Measurements from ENCODE around the gene PHPT1. TPM values are rescaled to one million over a fixed set of nuclear protein-coding genes. Genes with fewer than 3 reads are reported as not detected.

PHPT1 gene
- total RNA-seq, 2 donors from 2014 or later, result 37.5 to 92.1 TPM

GRCh38 chr9:136821826-136822544 lies 27.2 kb upstream of the PHPT1 start:
- no peak for ATAC-seq (ENCODE audit: insufficient number of reproducible peaks, low FRiP score, low read depth)

DNA sequence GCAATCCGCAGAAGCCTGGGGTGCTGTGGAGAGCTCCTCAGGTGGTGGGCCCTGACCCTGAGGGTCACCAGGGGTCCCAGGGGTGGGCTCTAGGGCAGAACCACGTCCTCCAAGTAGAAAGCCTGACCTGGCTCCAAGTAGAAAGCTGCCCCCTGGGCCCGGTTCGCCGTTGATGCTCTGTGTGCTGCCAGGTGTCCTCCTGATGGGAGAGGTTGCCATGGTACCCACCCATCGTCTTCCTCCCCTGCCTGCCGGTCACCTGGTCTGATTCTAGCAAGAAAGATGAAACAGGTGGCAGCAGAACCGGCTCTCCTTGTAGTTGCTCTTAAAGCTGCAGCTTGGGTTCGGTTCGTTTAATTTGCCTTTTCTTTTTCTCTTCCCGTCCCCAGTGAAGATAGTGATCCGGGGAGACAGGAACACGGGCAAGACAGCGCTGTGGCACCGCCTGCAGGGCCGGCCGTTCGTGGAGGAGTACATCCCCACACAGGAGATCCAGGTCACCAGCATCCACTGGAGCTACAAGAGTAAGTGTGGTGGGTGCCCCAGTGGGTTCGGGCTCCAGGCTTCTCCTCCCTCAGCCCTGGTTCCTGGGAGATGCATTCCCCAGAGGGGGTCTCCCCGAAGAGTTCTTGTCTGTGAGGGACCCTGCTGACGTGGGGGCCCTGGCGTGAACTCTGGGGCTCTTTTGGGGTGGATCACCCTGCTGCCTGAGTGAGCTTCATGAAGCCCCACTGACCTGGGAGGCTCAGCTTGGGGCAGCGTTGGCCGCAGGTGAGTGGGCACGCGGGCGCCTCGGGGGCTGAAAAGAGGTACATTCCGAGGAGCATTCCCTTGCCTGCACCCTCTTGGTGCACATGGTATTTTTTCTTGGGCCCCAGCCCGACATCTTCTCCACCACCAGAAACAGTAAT lies 25.8 kb upstream of the PHPT1 start:
- Histone ChIP-seq H3K27ac (no peak overlapping the region), H3K27me3 (replicated peaks; ENCODE audit: insufficient read depth) (no peaks in the 10 kb centered on the region), H3K36me3 (peaks cover 28% of the 10 kb centered on the region), H3K4me3 (no peak overlapping the region), H3K4me1 (ENCODE audit: control insufficient read depth in 1 of 2, low read depth in 2 of 2) (peaks cover 3 to 11% of the 10 kb centered on the region in 2 donors), H3K9me3 (no peaks in the 10 kb centered on the region)
- no peak for TF ChIP-seq CTCF (IDR thresholded peaks at IDR 0.05)
- ATAC-seq (ENCODE audit: insufficient number of reproducible peaks, low FRiP score, low read depth) (no peak), DNase-seq (ENCODE audit: low spot score) (no peak)

More at GRCh38 chr9:136821826-136822544, 27.2 kb upstream of the PHPT1 start:
- Histone ChIP-seq H3K27me3 (replicated peaks; ENCODE audit: insufficient read depth) (no peaks in the 10 kb centered on the region), H3K36me3 (peaks cover 23% of the 10 kb centered on the region), H3K4me3 (peak overlapping the region; percentile 68), H3K9me3 (no peaks in the 10 kb centered on the region), H3K27ac (no peak overlapping the region), H3K4me1 (ENCODE audit: control insufficient read depth in 1 of 2, low read depth in 2 of 2) (peaks cover 3 to 11% of the 10 kb centered on the region in 2 donors)
- no peak for TF ChIP-seq CTCF (IDR thresholded peaks at IDR 0.05)
- no peak for DNase-seq (ENCODE audit: low spot score)

GRCh38 chr9:136824496-136825225 lies 24.5 kb upstream of the PHPT1 start:
- DNase-seq (ENCODE audit: low spot score), result no peak
- H3K36me3 ChIP-seq, result peaks cover 40% of the 10 kb centered on the region

DNA sequence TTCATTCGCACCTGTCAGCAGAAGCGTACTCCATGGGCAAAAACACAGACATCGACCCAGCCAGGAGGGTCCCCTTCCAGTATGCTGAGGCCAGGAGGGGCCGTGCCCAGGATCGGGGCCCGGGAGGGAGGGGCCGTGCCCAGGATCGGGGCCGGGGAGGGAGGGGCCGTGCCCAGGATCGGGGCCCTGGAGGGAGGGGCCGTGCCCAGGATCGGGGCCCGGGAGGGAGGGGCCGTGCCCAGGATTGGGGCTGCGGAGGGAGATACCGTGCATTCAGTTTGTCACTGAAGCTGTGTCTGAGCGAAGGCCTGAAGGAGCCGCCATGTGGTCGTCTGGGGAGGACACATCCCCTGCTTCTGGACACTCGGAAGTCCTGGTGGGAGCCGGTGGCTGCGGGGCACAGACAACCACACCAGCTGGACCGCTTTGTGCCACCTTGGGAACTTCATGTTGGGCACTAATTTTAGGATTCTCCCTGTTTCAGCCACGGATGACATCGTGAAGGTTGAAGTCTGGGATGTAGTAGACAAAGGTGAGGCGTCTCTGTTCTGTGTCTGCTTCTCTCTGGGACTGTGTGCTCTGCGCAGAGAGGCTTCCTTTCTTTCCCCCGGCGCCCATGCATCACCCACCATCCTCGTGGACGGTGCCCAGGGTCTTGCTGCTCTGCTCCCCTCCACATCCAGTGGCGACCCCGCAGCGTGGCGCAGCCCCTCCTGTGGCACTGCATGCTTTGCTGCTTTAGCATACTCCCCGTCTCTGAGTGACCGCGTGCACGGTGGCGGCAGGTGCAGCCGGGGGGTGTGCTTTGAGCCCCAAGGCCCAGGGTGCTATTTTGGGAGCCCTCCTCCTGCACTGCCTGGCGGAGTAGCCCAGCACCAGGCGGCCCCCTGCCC lies 23.7 kb upstream of the PHPT1 start:
- Histone ChIP-seq H3K27ac (no peak overlapping the region), H3K36me3 (peaks cover 49% of the 10 kb centered on the region), H3K9me3 (no peaks in the 10 kb centered on the region), H3K4me1 (ENCODE audit: control insufficient read depth in 1 of 2, low read depth in 2 of 2) (peaks cover 3 to 11% of the 10 kb centered on the region in 2 donors), H3K4me3 (no peak overlapping the region), H3K27me3 (replicated peaks; ENCODE audit: insufficient read depth) (no peaks in the 10 kb centered on the region)
- DNase-seq (ENCODE audit: low spot score), result no peak
- ATAC-seq (ENCODE audit: insufficient number of reproducible peaks, low FRiP score, low read depth), result no peak
- TF ChIP-seq CTCF (IDR thresholded peaks at IDR 0.05), result no peak

More at GRCh38 chr9:136824496-136825225, 24.5 kb upstream of the PHPT1 start:
- no peak for TF ChIP-seq CTCF (IDR thresholded peaks at IDR 0.05)
- Histone ChIP-seq H3K27ac (no peak overlapping the region), H3K4me3 (no peak overlapping the region), H3K4me1 (ENCODE audit: control insufficient read depth in 1 of 2, low read depth in 2 of 2) (peaks cover 3 to 11% of the 10 kb centered on the region in 2 donors), H3K27me3 (replicated peaks; ENCODE audit: insufficient read depth) (no peaks in the 10 kb centered on the region), H3K9me3 (no peaks in the 10 kb centered on the region)
- ATAC-seq (ENCODE audit: insufficient number of reproducible peaks, low FRiP score, low read depth), result no peak

Measured in thoracic aorta (tissue), 2 donors.